SK-N-DZ (cell line): ENCODE data around the gene TMEM82.

ENCODE experiments used
- DNase-seq: peaks from one replicate; pipeline ENCODE4 v3.0.0-alpha.2; 2015; ENCODE audit warnings: low spot score

TMEM82 gene

GRCh38 chr1:15719381-15720120 is 22.7 kb upstream of the TMEM82 start:
- DNase-seq: no peak

GRCh38 chr1:15720861-15721260 is 21.4 kb upstream of the TMEM82 start:
- no peak for DNase-seq

- no peak for DNase-seq
Measured at GRCh38 chr1:15722411-15722810, 19.9 kb upstream of the TMEM82 start.

GRCh38 chr1:15722836-15723532 is 19.3 kb upstream of the TMEM82 start:
- DNase-seq: no peak

GRCh38 chr1:15723631-15724246 is 18.6 kb upstream of the TMEM82 start:
- no peak for DNase-seq

GRCh38 chr1:15724949-15725880 is 17.1 kb upstream of the TMEM82 start:
- no peak for DNase-seq

- DNase-seq: no peak
Measured at GRCh38 chr1:15726508-15726907, 15.8 kb upstream of the TMEM82 start.

GRCh38 chr1:15727021-15727420 is 15.3 kb upstream of the TMEM82 start:
- DNase-seq: no peak

- DNase-seq: no peak
Measured at GRCh38 chr1:15727424-15727823, 14.9 kb upstream of the TMEM82 start.

GRCh38 chr1:15727866-15728534 is 14.3 kb upstream of the TMEM82 start:
- DNase-seq: no peak

GRCh38 chr1:15728937-15729657 is 13.2 kb upstream of the TMEM82 start:
- no peak for DNase-seq

- no peak for DNase-seq
Measured at GRCh38 chr1:15730423-15730822, 11.9 kb upstream of the TMEM82 start.

GRCh38 chr1:15730936-15731335 is 11.4 kb upstream of the TMEM82 start:
- no peak for DNase-seq

GRCh38 chr1:15731735-15732685 is 10.3 kb upstream of the TMEM82 start:
- no peak for DNase-seq

GRCh38 chr1:15732686-15733081 is 9.6 kb upstream of the TMEM82 start:
- no peak for DNase-seq

- DNase-seq: no peak
Measured at GRCh38 chr1:15733218-15733725, 9.0 kb upstream of the TMEM82 start.

GRCh38 chr1:15733726-15734226 is 8.5 kb upstream of the TMEM82 start:
- no peak for DNase-seq

GRCh38 chr1:15734296-15734695 is 8.0 kb upstream of the TMEM82 start:
- no peak for DNase-seq

GRCh38 chr1:15734901-15735300 is 7.4 kb upstream of the TMEM82 start:
- no peak for DNase-seq
